ENCODE measurements around the gene TSC1.

TSC1 gene

DNA sequence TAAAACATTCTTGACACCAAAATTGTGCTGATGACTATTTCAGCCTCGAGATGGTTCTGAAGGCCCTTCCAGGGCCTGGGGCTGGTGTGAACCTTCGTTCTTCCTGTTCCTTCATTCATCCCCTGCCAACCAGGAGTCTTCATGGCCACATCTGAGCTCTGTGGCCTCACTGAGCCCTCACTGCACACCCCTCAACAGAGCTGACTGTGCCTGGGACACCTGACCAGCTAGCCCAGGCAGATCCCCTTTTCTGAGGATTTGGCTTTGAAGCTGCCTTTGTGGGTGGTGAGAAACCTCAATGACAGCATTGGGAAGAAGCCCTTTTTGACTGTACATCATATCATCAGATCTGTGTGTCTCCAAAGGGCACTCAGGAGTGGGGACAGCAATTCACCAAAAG is 80.1 kb downstream of the TSC1 start:
- no peaks in the 10 kb centered on the region for H3K36me3 ChIP-seq (ENCODE audit: low read depth)
- H3K27me3 ChIP-seq (ENCODE audit: insufficient read depth, poor library complexity, severe bottlenecking): no peaks in the 10 kb centered on the region
- no peaks in the 10 kb centered on the region for H3K9me3 ChIP-seq (ENCODE audit: severe bottlenecking)
- DNase-seq (ENCODE audit: low spot score) (no peak), ATAC-seq (ENCODE audit: low read depth) (no peak)
- no peak overlapping the region for H3K27ac ChIP-seq (ENCODE audit: poor library complexity, severe bottlenecking)
- TF ChIP-seq, protein P1, sequence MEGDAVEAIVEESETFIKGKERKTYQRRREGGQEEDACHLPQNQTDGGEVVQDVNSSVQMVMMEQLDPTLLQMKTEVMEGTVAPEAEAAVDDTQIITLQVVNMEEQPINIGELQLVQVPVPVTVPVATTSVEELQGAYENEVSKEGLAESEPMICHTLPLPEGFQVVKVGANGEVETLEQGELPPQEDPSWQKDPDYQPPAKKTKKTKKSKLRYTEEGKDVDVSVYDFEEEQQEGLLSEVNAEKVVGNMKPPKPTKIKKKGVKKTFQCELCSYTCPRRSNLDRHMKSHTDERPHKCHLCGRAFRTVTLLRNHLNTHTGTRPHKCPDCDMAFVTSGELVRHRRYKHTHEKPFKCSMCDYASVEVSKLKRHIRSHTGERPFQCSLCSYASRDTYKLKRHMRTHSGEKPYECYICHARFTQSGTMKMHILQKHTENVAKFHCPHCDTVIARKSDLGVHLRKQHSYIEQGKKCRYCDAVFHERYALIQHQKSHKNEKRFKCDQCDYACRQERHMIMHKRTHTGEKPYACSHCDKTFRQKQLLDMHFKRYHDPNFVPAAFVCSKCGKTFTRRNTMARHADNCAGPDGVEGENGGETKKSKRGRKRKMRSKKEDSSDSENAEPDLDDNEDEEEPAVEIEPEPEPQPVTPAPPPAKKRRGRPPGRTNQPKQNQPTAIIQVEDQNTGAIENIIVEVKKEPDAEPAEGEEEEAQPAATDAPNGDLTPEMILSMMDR (IDR thresholded peaks at IDR 0.05; ENCODE audit: poor library complexity, severe bottlenecking): no peak
- H3K4me3 ChIP-seq (ENCODE audit: severe bottlenecking): no peak overlapping the region
- H3K4me1 ChIP-seq (ENCODE audit: insufficient read depth, poor library complexity, severe bottlenecking): no peaks in the 10 kb centered on the region

DNA sequence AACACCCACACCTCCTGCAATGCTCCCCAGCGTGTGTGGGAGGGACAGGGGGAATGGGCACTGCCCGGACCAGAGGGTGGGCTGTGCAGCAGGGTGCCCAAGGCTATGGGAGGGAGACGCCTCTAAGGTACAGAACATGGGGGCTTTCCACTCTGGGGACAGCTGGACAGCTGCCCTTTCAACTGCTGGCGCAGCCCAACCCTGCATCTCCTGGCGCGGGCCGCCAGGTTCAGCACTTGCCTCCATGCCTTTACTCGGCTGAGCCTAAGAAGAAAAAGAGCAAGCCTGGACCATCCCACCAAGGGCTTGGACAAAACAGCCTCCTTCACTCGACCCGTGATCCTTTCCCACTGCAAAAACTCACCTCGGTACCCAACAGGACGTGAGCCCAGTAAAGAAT is 81.3 kb downstream of the TSC1 start:
- Histone ChIP-seq H3K27me3 (ENCODE audit: insufficient read depth, poor library complexity, severe bottlenecking) (no peaks in the 10 kb centered on the region), H3K36me3 (ENCODE audit: low read depth) (no peaks in the 10 kb centered on the region), H3K9me3 (ENCODE audit: severe bottlenecking) (no peaks in the 10 kb centered on the region), H3K4me3 (ENCODE audit: severe bottlenecking) (no peak overlapping the region), H3K27ac (ENCODE audit: poor library complexity, severe bottlenecking) (no peak overlapping the region), H3K4me1 (ENCODE audit: insufficient read depth, poor library complexity, severe bottlenecking) (no peaks in the 10 kb centered on the region)
- DNase-seq (ENCODE audit: low spot score) (no peak), ATAC-seq (ENCODE audit: low read depth) (no peak)
- TF ChIP-seq, protein P1 (IDR thresholded peaks at IDR 0.05; ENCODE audit: poor library complexity, severe bottlenecking): no peak

DNA sequence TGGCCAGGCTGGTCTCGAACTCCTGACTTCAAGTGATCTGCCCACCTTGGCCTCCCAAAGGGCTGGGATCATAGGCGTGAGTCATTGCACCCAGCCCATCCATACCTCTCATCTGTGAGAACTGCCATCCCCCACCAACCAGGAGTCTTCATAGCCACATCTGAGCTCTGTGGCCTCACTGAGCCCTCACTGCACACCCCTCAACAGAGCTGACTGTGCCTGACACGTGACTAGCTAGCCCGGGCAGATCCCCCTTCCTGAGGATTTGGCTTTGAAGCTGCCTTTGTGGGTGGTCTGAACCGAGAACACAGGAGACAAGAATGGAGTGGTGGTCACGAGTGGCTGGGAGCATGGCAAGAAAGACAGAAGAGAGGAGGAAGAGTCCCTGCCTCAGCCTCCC is 81.9 kb downstream of the TSC1 start:
- no peak overlapping the region for H3K27ac ChIP-seq (ENCODE audit: poor library complexity, severe bottlenecking)
- ATAC-seq (ENCODE audit: low read depth): no peak
- H3K36me3 ChIP-seq (ENCODE audit: low read depth): no peaks in the 10 kb centered on the region
- H3K9me3 ChIP-seq (ENCODE audit: severe bottlenecking): no peaks in the 10 kb centered on the region
- TF ChIP-seq, protein P1 (IDR thresholded peaks at IDR 0.05; ENCODE audit: poor library complexity, severe bottlenecking): no peak
- no peak for DNase-seq (ENCODE audit: low spot score)
- no peaks in the 10 kb centered on the region for H3K27me3 ChIP-seq (ENCODE audit: insufficient read depth, poor library complexity, severe bottlenecking)
- no peak overlapping the region for H3K4me3 ChIP-seq (ENCODE audit: severe bottlenecking)
- no peaks in the 10 kb centered on the region for H3K4me1 ChIP-seq (ENCODE audit: insufficient read depth, poor library complexity, severe bottlenecking)

DNA sequence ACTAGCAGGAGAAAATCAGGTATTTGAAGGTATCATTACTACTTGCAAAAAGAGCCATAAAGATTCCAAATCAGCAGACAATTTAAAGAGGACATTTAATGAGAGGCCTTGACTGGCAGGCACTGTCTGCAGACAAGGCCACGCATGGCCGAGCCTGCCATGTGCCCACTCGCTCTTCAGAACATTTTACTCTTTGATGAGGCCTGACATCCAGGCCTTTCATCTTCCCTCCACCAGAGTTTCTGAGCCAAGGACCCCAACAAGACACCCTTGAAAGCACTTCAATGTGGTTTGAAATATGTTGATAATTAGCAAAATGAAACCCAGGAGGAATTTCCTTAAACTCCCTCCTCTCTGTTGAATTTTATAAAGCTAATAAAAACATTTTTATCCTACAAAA is 82.8 kb downstream of the TSC1 start:
- Histone ChIP-seq H3K4me3 (ENCODE audit: severe bottlenecking) (no peak overlapping the region), H3K27ac (ENCODE audit: poor library complexity, severe bottlenecking) (no peak overlapping the region), H3K9me3 (ENCODE audit: severe bottlenecking) (no peaks in the 10 kb centered on the region), H3K36me3 (ENCODE audit: low read depth) (no peaks in the 10 kb centered on the region), H3K4me1 (ENCODE audit: insufficient read depth, poor library complexity, severe bottlenecking) (no peaks in the 10 kb centered on the region), H3K27me3 (ENCODE audit: insufficient read depth, poor library complexity, severe bottlenecking) (no peaks in the 10 kb centered on the region)
- DNase-seq (ENCODE audit: low spot score): no peak
- no peak for ATAC-seq (ENCODE audit: low read depth)
- TF ChIP-seq, protein P1 (IDR thresholded peaks at IDR 0.05; ENCODE audit: poor library complexity, severe bottlenecking): no peak

DNA sequence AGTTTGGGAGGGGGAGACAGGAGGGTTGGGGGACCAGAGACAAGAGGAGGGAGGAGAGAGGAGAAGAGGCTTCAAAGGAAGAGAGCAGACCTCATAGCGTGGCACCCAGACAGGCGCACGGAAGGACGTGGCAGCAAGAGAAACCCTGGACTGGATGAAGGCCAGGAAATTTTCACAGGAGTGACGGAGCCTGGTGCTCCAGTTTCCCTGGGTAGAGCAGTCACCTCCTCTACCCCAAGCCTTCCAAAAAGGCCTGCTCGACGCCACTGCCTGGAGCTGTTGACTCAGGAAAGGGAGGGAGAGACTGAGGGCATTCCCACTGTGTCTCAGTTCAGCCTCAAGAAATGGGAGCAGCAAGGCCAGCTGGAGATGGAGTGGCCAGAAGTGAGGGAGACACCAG is 85.7 kb downstream of the TSC1 start:
- H3K36me3 ChIP-seq (ENCODE audit: low read depth): no peaks in the 10 kb centered on the region
- H3K4me3 ChIP-seq (ENCODE audit: severe bottlenecking): no peak overlapping the region
- H3K4me1 ChIP-seq (ENCODE audit: insufficient read depth, poor library complexity, severe bottlenecking): no peaks in the 10 kb centered on the region
- ATAC-seq (ENCODE audit: low read depth): no peak; the same call in 2 of the 3 replicates
- TF ChIP-seq, protein P1 (IDR thresholded peaks at IDR 0.05; ENCODE audit: poor library complexity, severe bottlenecking): no peak
- no peak overlapping the region for H3K27ac ChIP-seq (ENCODE audit: poor library complexity, severe bottlenecking)
- DNase-seq (ENCODE audit: low spot score): no peak
- H3K27me3 ChIP-seq (ENCODE audit: insufficient read depth, poor library complexity, severe bottlenecking): no peaks in the 10 kb centered on the region
- H3K9me3 ChIP-seq (ENCODE audit: severe bottlenecking): no peaks in the 10 kb centered on the region
